IPS-18c (cell line): ENCODE measurements around the gene SULF2.

Source experiments
- H3K4me3 ChIP-seq: 2 replicates; pipeline ENCODE4 v1.7.0; 2013; ENCODE audit warnings: low read depth, mild to moderate bottlenecking, low read length, moderate library complexity; ENCODE audit not compliant: insufficient read depth
- H3K9me3 ChIP-seq: one replicate; pipeline ENCODE4 v1.6.1; 2013; ENCODE audit warnings: mild to moderate bottlenecking, low read length, moderate library complexity; ENCODE audit not compliant: control insufficient read depth, insufficient read depth

SULF2 gene

DNA sequence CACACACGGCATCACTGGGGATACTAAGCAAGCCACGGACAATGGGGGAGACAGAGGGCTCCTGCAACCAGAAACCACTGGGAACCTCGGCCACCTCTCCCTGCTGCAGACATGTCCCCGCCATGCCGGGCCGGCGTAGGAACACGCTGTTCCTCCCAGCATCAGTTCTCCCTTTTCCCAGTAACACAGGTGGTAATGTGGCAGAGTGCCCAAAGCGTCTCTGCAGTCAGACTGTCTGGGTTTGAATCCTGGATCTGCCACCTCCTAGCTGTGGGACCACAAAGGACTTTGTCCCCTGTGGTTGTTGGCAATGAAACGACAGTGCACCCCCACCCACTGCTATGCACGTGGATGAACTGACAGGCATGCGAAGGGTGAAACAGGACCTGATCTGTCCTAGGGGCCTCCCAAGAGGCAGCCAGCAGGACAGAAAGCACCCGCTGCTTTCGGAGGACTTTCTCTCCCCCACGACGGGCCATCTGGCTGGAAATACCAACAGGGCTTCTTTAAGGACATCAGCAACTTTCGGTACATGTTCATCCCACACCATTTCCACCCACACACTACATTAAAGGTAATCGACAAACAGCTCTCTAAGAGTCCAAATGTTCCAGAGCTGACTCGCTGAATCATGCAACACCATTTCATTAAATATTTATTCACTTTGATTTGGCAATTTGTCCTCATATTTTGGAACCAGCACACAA, 74.1 kb downstream of the SULF2 start:
- H3K4me3 ChIP-seq: no peak overlapping the region
- H3K9me3 ChIP-seq: no peaks in the 10 kb centered on the region

DNA sequence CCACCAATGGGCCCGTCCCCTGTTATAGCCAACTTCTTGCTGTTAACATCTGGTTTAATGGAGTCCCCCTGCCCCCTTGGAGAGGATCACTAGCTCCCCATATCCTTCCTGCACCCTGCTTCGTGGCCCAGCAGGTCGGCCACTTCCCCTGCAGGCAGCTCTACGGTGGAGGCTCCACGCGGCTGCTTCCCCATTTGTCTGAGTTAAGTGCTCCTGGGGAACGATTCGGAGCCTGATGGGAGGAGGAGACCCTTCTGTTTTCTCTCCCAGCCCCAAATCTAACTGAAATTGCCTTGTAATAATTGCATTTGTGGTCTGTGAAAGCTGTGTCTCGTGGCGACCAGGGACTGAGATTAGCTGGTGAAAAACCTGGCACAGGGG, 74.6 kb downstream of the SULF2 start:
- Histone ChIP-seq H3K9me3 (no peaks in the 10 kb centered on the region), H3K4me3 (no peak overlapping the region)

GRCh38 chr20:47708953-47709833, 76.1 kb downstream of the SULF2 start:
- H3K9me3 ChIP-seq: no peaks in the 10 kb centered on the region
- H3K4me3 ChIP-seq: no peak overlapping the region

GRCh38 chr20:47708140-47708807, 77.0 kb downstream of the SULF2 start:
- Histone ChIP-seq H3K4me3 (no peak overlapping the region), H3K9me3 (no peaks in the 10 kb centered on the region)

DNA sequence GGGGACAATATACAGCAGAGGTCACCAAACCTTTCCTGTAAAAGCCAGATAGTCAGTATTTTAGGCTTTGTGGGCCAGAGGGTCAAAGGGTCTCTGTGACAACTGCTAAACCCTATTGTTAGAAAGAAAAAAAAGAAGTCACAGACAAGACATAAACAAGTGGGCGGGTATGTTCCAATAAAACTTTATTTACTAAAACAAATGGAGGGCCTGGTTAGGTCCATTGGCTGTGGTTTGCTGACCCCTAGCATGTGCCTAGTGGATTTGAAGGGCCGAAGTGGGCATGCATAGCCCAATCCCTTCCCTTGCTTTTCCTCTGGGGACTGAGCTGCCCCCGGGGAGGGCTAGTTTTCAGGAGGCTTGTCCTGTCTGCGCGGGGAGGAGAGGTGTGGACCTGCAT, 78.9 kb downstream of the SULF2 start:
- Histone ChIP-seq H3K9me3 (no peaks in the 10 kb centered on the region), H3K4me3 (no peak overlapping the region)

- H3K4me3 ChIP-seq: no peak overlapping the region
- H3K9me3 ChIP-seq: no peaks in the 10 kb centered on the region
These were observed 79.8 kb downstream of the SULF2 start for GRCh38 chr20:47705497-47705856.

- Histone ChIP-seq H3K4me3 (no peak overlapping the region), H3K9me3 (no peaks in the 10 kb centered on the region)
These were observed 80.4 kb downstream of the SULF2 start for GRCh38 chr20:47704746-47705496.

DNA sequence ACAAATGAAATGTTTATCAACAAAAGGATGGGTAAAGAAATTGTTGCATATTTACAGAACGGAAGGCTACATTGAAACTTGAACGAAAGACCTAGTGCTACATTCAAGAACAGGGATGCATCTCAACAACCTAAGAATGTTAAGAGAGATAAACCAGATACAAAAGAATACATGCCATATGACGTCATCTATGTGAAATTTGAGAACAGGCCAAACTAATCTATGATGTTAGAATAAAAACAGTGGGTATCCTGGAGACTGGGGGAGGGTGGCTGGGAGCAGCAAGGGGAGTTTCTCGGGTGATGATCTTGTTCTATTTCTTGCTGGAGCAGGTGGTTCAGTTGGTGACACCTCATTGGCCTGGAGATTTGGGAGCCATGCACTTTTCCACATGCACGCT, 81.5 kb downstream of the SULF2 start:
- H3K4me3 ChIP-seq: no peak overlapping the region
- no peaks in the 10 kb centered on the region for H3K9me3 ChIP-seq

DNA sequence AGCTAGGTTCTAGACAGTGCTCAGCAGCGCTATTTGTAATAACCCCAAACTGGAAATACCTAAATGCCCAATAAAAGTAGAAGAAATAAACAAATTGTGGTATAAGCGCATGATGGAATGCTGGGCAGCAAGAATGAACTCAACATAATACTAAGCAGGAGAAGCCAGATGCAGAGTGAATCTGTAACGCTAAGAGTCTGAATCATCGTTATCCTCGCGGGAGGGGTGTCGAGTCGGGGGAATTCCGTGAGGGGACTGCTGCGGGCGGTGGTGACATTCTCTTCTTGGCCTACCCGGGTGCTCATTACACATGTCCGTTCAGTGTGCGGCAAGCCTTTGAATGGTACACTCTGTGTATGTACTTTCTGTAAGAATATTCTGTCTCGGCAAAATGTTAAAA, 83.7 kb downstream of the SULF2 start:
- Histone ChIP-seq H3K9me3 (no peaks in the 10 kb centered on the region), H3K4me3 (no peak overlapping the region)

DNA sequence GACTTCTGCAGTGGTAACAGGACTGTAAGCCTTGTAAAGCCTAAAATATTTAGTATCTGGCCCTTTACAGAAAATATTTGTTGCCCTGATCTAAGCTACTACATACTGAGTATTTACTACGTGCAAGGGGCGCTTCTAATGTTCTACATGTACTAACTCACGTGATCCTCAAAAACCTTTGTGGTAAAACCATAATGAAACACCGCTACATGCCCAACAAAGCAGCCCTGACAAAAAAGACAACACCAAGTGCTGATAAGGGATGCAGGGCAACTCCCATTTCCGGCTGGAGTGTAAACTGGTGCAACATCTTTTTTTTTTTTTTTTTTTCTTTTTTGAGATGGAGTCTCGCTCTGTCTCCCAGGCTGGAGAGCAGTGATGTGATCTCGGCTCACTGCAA, 85.0 kb downstream of the SULF2 start:
- no peaks in the 10 kb centered on the region for H3K9me3 ChIP-seq
- H3K4me3 ChIP-seq: no peak overlapping the region

- no peaks in the 10 kb centered on the region for H3K9me3 ChIP-seq
- H3K4me3 ChIP-seq: no peak overlapping the region
These were observed 85.5 kb downstream of the SULF2 start for GRCh38 chr20:47699818-47700217.

- Histone ChIP-seq H3K4me3 (no peak overlapping the region), H3K9me3 (no peaks in the 10 kb centered on the region)
These were observed 87.1 kb downstream of the SULF2 start for GRCh38 chr20:47698142-47698541.

- H3K9me3 ChIP-seq: peaks cover 5% of the 10 kb centered on the region
- H3K4me3 ChIP-seq: no peak overlapping the region
These were observed 88.4 kb downstream of the SULF2 start for GRCh38 chr20:47696856-47697255.

- H3K9me3 ChIP-seq: peaks cover 10% of the 10 kb centered on the region
- no peak overlapping the region for H3K4me3 ChIP-seq
These were observed 91.1 kb downstream of the SULF2 start for GRCh38 chr20:47694021-47694818.

DNA sequence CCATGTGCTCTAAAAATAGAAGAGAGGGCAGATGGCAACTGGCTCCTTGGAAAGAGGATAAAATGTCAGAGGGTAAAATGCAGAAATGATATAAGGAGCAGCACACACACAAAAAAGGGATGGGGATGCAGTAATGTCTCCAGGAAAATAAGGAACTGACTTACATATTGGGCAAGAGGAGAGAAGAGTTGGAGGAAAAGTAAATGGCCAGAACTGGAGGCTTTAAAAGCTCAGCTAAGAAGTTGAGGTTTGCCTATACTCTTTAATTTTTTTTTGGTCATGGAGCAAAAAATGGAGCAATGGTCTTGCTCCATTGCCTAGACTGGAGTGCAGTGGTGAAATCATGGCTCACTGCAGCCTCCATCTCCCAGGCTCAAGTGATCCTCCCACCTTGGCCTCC, 93.7 kb downstream of the SULF2 start:
- no peak overlapping the region; the same call in 1 of the 2 replicates for H3K4me3 ChIP-seq
- H3K9me3 ChIP-seq: peaks cover 13% of the 10 kb centered on the region

- Histone ChIP-seq H3K4me3 (no peak overlapping the region; the same call in 1 of the 2 replicates), H3K9me3 (peaks cover 13% of the 10 kb centered on the region)
These were observed 95.5 kb downstream of the SULF2 start for GRCh38 chr20:47689731-47690130.
